Measurements from ENCODE around the gene DIAPH2. TPM values are rescaled to one million over a fixed set of nuclear protein-coding genes. Genes with fewer than 3 reads are reported as not detected.

DIAPH2 gene
- total RNA-seq, 1 experiment from 2014 or later = 10.9 TPM

DNA sequence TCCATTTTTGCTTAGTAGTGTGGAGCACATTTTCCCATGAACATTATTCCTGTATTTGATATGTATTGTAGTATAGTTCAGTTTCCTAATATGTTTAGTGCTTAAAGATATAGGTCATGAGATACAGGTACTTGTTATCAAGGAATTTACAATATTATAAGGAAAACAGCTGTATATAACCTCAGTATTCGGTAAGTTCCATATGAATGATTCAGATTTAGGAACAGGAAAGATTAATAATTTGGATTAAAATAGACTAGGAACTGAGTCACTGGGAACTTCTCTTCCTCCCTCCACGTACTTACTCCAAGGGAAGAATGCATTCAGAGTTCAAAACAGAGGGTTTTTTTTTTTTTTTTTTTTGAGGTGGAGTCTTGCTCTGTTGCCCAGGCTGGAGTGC, 20.0 kb downstream of the DIAPH2 start:
- no peak overlapping the region for H3K27ac ChIP-seq (ENCODE audit: low read depth, low read length)
- H3K4me3 ChIP-seq (replicated peaks in 1 of 2; ENCODE audit: low read depth in 1 of 2, low read length in 2 of 2) = no peak overlapping the region
- H3K9me2 ChIP-seq (ENCODE audit: insufficient read depth) = no peaks in the 10 kb centered on the region
- POLR2A ChIA-PET = no interaction called here
- no peaks in the 10 kb centered on the region for H3K4me1 ChIP-seq (ENCODE audit: control insufficient read depth in 1 of 2, insufficient read depth in 2 of 2, low read length in 2 of 2)
- no peak overlapping the region for H3K9ac ChIP-seq (ENCODE audit: low read length)
- H3K4me2 ChIP-seq (ENCODE audit: low read length) = no peak overlapping the region
- H3K9me3 ChIP-seq (ENCODE audit: control insufficient read depth in 1 of 2, insufficient read depth in 1 of 2, low read depth in 1 of 2, low read length in 2 of 2) = no peaks in the 10 kb centered on the region
- ATAC-seq = no peak
- CTCF ChIA-PET = no interaction called here
- no peaks in the 10 kb centered on the region for H3K27me3 ChIP-seq (ENCODE audit: insufficient read depth, low read length)
- DNase-seq (ENCODE audit: low read depth, low spot score) = no peak
- H4K20me1 ChIP-seq (ENCODE audit: insufficient read depth) = no peaks in the 10 kb centered on the region
- BruUV-seq (replicated peaks) = no TSS peak
- no peaks in the 10 kb centered on the region for H3K36me3 ChIP-seq (ENCODE audit: control insufficient read depth in 1 of 2, insufficient read depth in 2 of 2, low read length in 2 of 2)
- TF ChIP-seq ELF1 (IDR thresholded peaks at IDR 0.05; ENCODE audit: borderline replicate concordance, low read depth) (no peak), ZFX (IDR thresholded peaks at IDR 0.05) (no peak), YY1 (IDR thresholded peaks at IDR 0.05; ENCODE audit: extremely low read depth, insufficient replicate concordance, low read depth, low read length) (no peak), POLR2AphosphoS5 (IDR thresholded peaks at IDR 0.05; ENCODE audit: low read depth, low read length) (no peak), CBX3 (IDR thresholded peaks at IDR 0.05; ENCODE audit: low read depth) (no peak), SP1 (IDR thresholded peaks at IDR 0.05; ENCODE audit: low read depth) (no peak), FOSL1 (IDR thresholded peaks at IDR 0.05; ENCODE audit: low read depth) (no peak), RAD21 (IDR thresholded peaks at IDR 0.05; ENCODE audit: low read depth) (no peak), SIN3A (IDR thresholded peaks at IDR 0.05; ENCODE audit: low read depth) (no peak), EZH2phosphoT487 (IDR thresholded peaks at IDR 0.05; ENCODE audit: borderline replicate concordance) (no peak), SRF (IDR thresholded peaks at IDR 0.05; ENCODE audit: low read depth) (no peak), EGR1 (IDR thresholded peaks at IDR 0.05; ENCODE audit: low read depth) (no peak), POLR2A (IDR thresholded peaks at IDR 0.05; ENCODE audit: borderline replicate concordance, extremely low read depth, insufficient read depth, insufficient read length) (no peak)
- TF ChIP-seq, protein P1, sequence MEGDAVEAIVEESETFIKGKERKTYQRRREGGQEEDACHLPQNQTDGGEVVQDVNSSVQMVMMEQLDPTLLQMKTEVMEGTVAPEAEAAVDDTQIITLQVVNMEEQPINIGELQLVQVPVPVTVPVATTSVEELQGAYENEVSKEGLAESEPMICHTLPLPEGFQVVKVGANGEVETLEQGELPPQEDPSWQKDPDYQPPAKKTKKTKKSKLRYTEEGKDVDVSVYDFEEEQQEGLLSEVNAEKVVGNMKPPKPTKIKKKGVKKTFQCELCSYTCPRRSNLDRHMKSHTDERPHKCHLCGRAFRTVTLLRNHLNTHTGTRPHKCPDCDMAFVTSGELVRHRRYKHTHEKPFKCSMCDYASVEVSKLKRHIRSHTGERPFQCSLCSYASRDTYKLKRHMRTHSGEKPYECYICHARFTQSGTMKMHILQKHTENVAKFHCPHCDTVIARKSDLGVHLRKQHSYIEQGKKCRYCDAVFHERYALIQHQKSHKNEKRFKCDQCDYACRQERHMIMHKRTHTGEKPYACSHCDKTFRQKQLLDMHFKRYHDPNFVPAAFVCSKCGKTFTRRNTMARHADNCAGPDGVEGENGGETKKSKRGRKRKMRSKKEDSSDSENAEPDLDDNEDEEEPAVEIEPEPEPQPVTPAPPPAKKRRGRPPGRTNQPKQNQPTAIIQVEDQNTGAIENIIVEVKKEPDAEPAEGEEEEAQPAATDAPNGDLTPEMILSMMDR (IDR thresholded peaks at IDR 0.05 in 2 of 3, conservative IDR thresholded peaks at IDR 0.05 in 1 of 3; ENCODE audit: borderline replicate concordance in 1 of 3, insufficient read depth in 1 of 3, low read depth in 2 of 3, low read length in 2 of 3) = no peak
- TF ChIP-seq, protein P2, sequence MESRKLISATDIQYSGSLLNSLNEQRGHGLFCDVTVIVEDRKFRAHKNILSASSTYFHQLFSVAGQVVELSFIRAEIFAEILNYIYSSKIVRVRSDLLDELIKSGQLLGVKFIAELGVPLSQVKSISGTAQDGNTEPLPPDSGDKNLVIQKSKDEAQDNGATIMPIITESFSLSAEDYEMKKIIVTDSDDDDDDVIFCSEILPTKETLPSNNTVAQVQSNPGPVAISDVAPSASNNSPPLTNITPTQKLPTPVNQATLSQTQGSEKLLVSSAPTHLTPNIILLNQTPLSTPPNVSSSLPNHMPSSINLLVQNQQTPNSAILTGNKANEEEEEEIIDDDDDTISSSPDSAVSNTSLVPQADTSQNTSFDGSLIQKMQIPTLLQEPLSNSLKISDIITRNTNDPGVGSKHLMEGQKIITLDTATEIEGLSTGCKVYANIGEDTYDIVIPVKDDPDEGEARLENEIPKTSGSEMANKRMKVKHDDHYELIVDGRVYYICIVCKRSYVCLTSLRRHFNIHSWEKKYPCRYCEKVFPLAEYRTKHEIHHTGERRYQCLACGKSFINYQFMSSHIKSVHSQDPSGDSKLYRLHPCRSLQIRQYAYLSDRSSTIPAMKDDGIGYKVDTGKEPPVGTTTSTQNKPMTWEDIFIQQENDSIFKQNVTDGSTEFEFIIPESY (IDR thresholded peaks at IDR 0.05; ENCODE audit: extremely low read depth, insufficient replicate concordance, low read length) = no peak
- no peaks in the 10 kb centered on the region; the same call in 1 of the 2 replicates for H3K79me2 ChIP-seq (ENCODE audit: insufficient read depth, low read length)
- intact Hi-C loops (cut with micrococcal nuclease) = no loop called here
- no peak overlapping the region for H2AFZ ChIP-seq (ENCODE audit: low read depth, low read length, poor library complexity, severe bottlenecking)
- RAD21 ChIA-PET (ENCODE audit: low non-redundant PET in 1 of 2, low total read pairs in 2 of 2, uncharacterized antibody in 2 of 2, unreplicated experiment in 2 of 2) = no interaction called here

All from HCT116 (cell line).